ENCODE results near the gene RAB13.

The RAB13 gene

GRCh38 chr1:153961421-153961820 lies 24.7 kb downstream of the RAB13 start:
- Histone ChIP-seq H3K27me3 (ENCODE audit: insufficient read depth, low read length, poor library complexity) (no peaks in the 10 kb centered on the region), H3K79me2 (ENCODE audit: insufficient read depth, low read length) (peaks cover 74% of the 10 kb centered on the region), H3K9ac (ENCODE audit: low read depth, low read length) (peak overlapping the region; percentile 87), H4K20me1 (ENCODE audit: insufficient read depth, low read length) (peaks cover 19% of the 10 kb centered on the region), H3K36me3 (ENCODE audit: insufficient read depth, low read length) (peaks cover 27% of the 10 kb centered on the region), H2AFZ (ENCODE audit: low read depth, low read length) (no peak overlapping the region), H3K9me3 (ENCODE audit: insufficient read depth, low read length, severe bottlenecking) (no peaks in the 10 kb centered on the region), H3K27ac (ENCODE audit: low read length) (peak overlapping the region; percentile 80; the same call in 1 of the 2 replicates), H3K4me3 (ENCODE audit: low read depth in 1 of 2, low read length in 2 of 2) (peak overlapping the region in 1 of 2 experiments; percentile 89; a peak in 2 of 4 replicates), H3K4me1 (ENCODE audit: insufficient read depth, low read length) (peaks cover 74% of the 10 kb centered on the region), H3K4me2 (ENCODE audit: insufficient read depth, low read length) (peak overlapping the region; percentile 91)
- no peak for TF ChIP-seq EZH2 (IDR thresholded peaks at IDR 0.05; ENCODE audit: borderline replicate concordance, low read depth, low read length, severe bottlenecking)
- TF ChIP-seq CTCF (IDR thresholded peaks at IDR 0.05; ENCODE audit: borderline replicate concordance, extremely low read depth, low read length, poor library complexity, severe bottlenecking) = no peak
- ATAC-seq (ENCODE audit: insufficient read depth, low read depth) (no peak), DNase-seq (no peak)

- H3K9me3 ChIP-seq (ENCODE audit: insufficient read depth, low read length, severe bottlenecking) = no peaks in the 10 kb centered on the region
- TF ChIP-seq EZH2 (IDR thresholded peaks at IDR 0.05; ENCODE audit: borderline replicate concordance, low read depth, low read length, severe bottlenecking) = no peak
- TF ChIP-seq CTCF (IDR thresholded peaks at IDR 0.05; ENCODE audit: borderline replicate concordance, extremely low read depth, low read length, poor library complexity, severe bottlenecking) = no peak
- H3K9ac ChIP-seq (ENCODE audit: low read depth, low read length) = no peak overlapping the region
- peaks cover 71% of the 10 kb centered on the region for H3K4me1 ChIP-seq (ENCODE audit: insufficient read depth, low read length)
- no peak overlapping the region for H3K27ac ChIP-seq (ENCODE audit: low read length)
- H3K36me3 ChIP-seq (ENCODE audit: insufficient read depth, low read length) = peaks cover 32% of the 10 kb centered on the region
- ATAC-seq (ENCODE audit: insufficient read depth, low read depth) (no peak), DNase-seq (no peak)
- H4K20me1 ChIP-seq (ENCODE audit: insufficient read depth, low read length) = peaks cover 28% of the 10 kb centered on the region
- no peak overlapping the region for H2AFZ ChIP-seq (ENCODE audit: low read depth, low read length)
- H3K4me3 ChIP-seq (ENCODE audit: low read depth in 1 of 2, low read length in 2 of 2) = no peak overlapping the region
- no peaks in the 10 kb centered on the region for H3K27me3 ChIP-seq (ENCODE audit: insufficient read depth, low read length, poor library complexity)
- peaks cover 74% of the 10 kb centered on the region for H3K79me2 ChIP-seq (ENCODE audit: insufficient read depth, low read length)
- H3K4me2 ChIP-seq (ENCODE audit: insufficient read depth, low read length) = no peak overlapping the region
Measured at GRCh38 chr1:153960206-153960605, 25.9 kb downstream of the RAB13 start.

GRCh38 chr1:153959454-153959853 lies 26.7 kb downstream of the RAB13 start:
- Histone ChIP-seq H4K20me1 (ENCODE audit: insufficient read depth, low read length) (peaks cover 35% of the 10 kb centered on the region), H3K4me1 (ENCODE audit: insufficient read depth, low read length) (peaks cover 67% of the 10 kb centered on the region), H3K27me3 (ENCODE audit: insufficient read depth, low read length, poor library complexity) (no peaks in the 10 kb centered on the region), H3K4me2 (ENCODE audit: insufficient read depth, low read length) (no peak overlapping the region), H2AFZ (ENCODE audit: low read depth, low read length) (no peak overlapping the region), H3K79me2 (ENCODE audit: insufficient read depth, low read length) (peaks cover 79% of the 10 kb centered on the region), H3K9me3 (ENCODE audit: insufficient read depth, low read length, severe bottlenecking) (no peaks in the 10 kb centered on the region), H3K27ac (ENCODE audit: low read length) (no peak overlapping the region), H3K36me3 (ENCODE audit: insufficient read depth, low read length) (peaks cover 38% of the 10 kb centered on the region), H3K4me3 (ENCODE audit: low read depth in 1 of 2, low read length in 2 of 2) (no peak overlapping the region), H3K9ac (ENCODE audit: low read depth, low read length) (no peak overlapping the region)
- DNase-seq = no peak
- no peak for ATAC-seq (ENCODE audit: insufficient read depth, low read depth)
- no peak for TF ChIP-seq EZH2 (IDR thresholded peaks at IDR 0.05; ENCODE audit: borderline replicate concordance, low read depth, low read length, severe bottlenecking)
- TF ChIP-seq CTCF (IDR thresholded peaks at IDR 0.05; ENCODE audit: borderline replicate concordance, extremely low read depth, low read length, poor library complexity, severe bottlenecking) = no peak

GRCh38 chr1:153958961-153959260 lies 27.2 kb downstream of the RAB13 start:
- DNase-seq (no peak), ATAC-seq (ENCODE audit: insufficient read depth, low read depth) (no peak)
- Histone ChIP-seq H2AFZ (ENCODE audit: low read depth, low read length) (peak overlapping the region; percentile 64; the same call in 1 of the 2 replicates), H3K9ac (ENCODE audit: low read depth, low read length) (peak overlapping the region; percentile 39), H3K79me2 (ENCODE audit: insufficient read depth, low read length) (peaks cover 79% of the 10 kb centered on the region), H3K27ac (ENCODE audit: low read length) (peak overlapping the region; percentile 70), H3K27me3 (ENCODE audit: insufficient read depth, low read length, poor library complexity) (no peaks in the 10 kb centered on the region), H3K4me3 (ENCODE audit: low read depth in 1 of 2, low read length in 2 of 2) (peak overlapping the region in 1 of 2 experiments; percentile 100; a peak in 2 of 4 replicates), H3K9me3 (ENCODE audit: insufficient read depth, low read length, severe bottlenecking) (no peaks in the 10 kb centered on the region), H3K36me3 (ENCODE audit: insufficient read depth, low read length) (peaks cover 43% of the 10 kb centered on the region), H3K4me1 (ENCODE audit: insufficient read depth, low read length) (peaks cover 62% of the 10 kb centered on the region), H4K20me1 (ENCODE audit: insufficient read depth, low read length) (peaks cover 40% of the 10 kb centered on the region), H3K4me2 (ENCODE audit: insufficient read depth, low read length) (peak overlapping the region; percentile 72)
- TF ChIP-seq CTCF (IDR thresholded peaks at IDR 0.05; ENCODE audit: borderline replicate concordance, extremely low read depth, low read length, poor library complexity, severe bottlenecking) = no peak
- TF ChIP-seq EZH2 (IDR thresholded peaks at IDR 0.05; ENCODE audit: borderline replicate concordance, low read depth, low read length, severe bottlenecking) = no peak

Data from DND-41 (cell line).